Common myeloid progenitor, CD34-positive (primary cell): ENCODE data around the gene ZBTB16.

ENCODE experiments used
- CTCF ChIA-PET: fragments of 350-600 bp; sonication (Branson Sonifier 250); formaldehyde crosslinking; loops from one replicate; lab custom pipeline; 2021; ENCODE audit warnings: antibody characterized with exemption; lab: Charles Lee
- POLR2A ChIA-PET: fragments of 350-600 bp; sonication (Branson Sonifier 250); formaldehyde crosslinking; loops from one replicate; lab custom pipeline; 2021; ENCODE audit warnings: antibody characterized with exemption; lab: Charles Lee
- DNase-seq, 3 donors: peaks; one replicate each; pipeline versions ENCODE4 v3.0.0 to v3.0.0-alpha.2; 2013
- H3K27ac ChIP-seq, 2 experiments: 1 replicate in 1 of 2; 2 replicates in 1 of 2; pipeline ENCODE4 v1.7.0; 2013; ENCODE audit warnings: inconsistent platforms in 2 of 2, low read length in 2 of 2, mild to moderate bottlenecking in 2 of 2, low read depth in 1 of 2, moderate library complexity in 1 of 2; ENCODE audit not compliant: severe bottlenecking in 2 of 2, insufficient read depth in 1 of 2, poor library complexity in 1 of 2
- H3K27me3 ChIP-seq, 5 experiments: replicated peaks in 2 of 5; 1 replicate in 3 of 5; 2 replicates in 2 of 5; pipeline versions ENCODE4 v1.6.1 to v1.7.0; 2013; ENCODE audit warnings: low read length in 4 of 5, mild to moderate bottlenecking in 2 of 5, moderate library complexity in 2 of 5, inconsistent platforms in 1 of 5; ENCODE audit not compliant: insufficient read depth in 5 of 5, control insufficient read depth in 4 of 5
- H3K36me3 ChIP-seq, 4 experiments: 1 replicate in 2 of 4; 2 replicates in 2 of 4; pipeline versions ENCODE4 v1.6.1 to v1.7.0; 2013; ENCODE audit warnings: low read length in 3 of 4, control low read depth in 1 of 4, mild to moderate bottlenecking in 1 of 4; ENCODE audit not compliant: control insufficient read depth in 4 of 4, insufficient read depth in 4 of 4
- H3K4me1 ChIP-seq, 4 experiments: 1 replicate in 3 of 4; 2 replicates in 1 of 4; pipeline versions ENCODE4 v1.6.1 to v1.7.1; 2013; ENCODE audit warnings: low read length in 3 of 4, mild to moderate bottlenecking in 3 of 4, control low read depth in 1 of 4, inconsistent platforms in 1 of 4, moderate library complexity in 1 of 4; ENCODE audit not compliant: control insufficient read depth in 4 of 4, insufficient read depth in 4 of 4; ENCODE audit errors: control extremely low read depth in 1 of 4
- H3K4me3 ChIP-seq, 7 experiments: 1 replicate in 4 of 7; 2 replicates in 3 of 7; pipeline versions ENCODE4 v1.5.1 to v1.7.0; 2013; ENCODE audit warnings: mild to moderate bottlenecking in 7 of 7, low read length in 6 of 7, moderate library complexity in 6 of 7, inconsistent platforms in 2 of 7, low read depth in 2 of 7, control low read depth in 1 of 7; ENCODE audit not compliant: insufficient read depth in 4 of 7, control insufficient read depth in 1 of 7; ENCODE audit errors: extremely low read depth in 1 of 7
- H3K9me3 ChIP-seq, 5 experiments: 1 replicate in 4 of 5; 2 replicates in 1 of 5; pipeline versions ENCODE4 v1.6.1 to v1.7.1; 2013; ENCODE audit warnings: low read length in 4 of 5, mild to moderate bottlenecking in 2 of 5, inconsistent platforms in 1 of 5, low read depth in 1 of 5, moderate library complexity in 1 of 5; ENCODE audit not compliant: control insufficient read depth in 4 of 5, insufficient read depth in 2 of 5; ENCODE audit errors: control extremely low read depth in 1 of 5
- WGBS: methylation state at CpG from one replicate; pipeline ENCODE4 v1.1.5; 2013; ENCODE audit not compliant: insufficient coverage; 5-methylcytosine and 5-hydroxymethylcytosine counted together

The ZBTB16 gene

DNA sequence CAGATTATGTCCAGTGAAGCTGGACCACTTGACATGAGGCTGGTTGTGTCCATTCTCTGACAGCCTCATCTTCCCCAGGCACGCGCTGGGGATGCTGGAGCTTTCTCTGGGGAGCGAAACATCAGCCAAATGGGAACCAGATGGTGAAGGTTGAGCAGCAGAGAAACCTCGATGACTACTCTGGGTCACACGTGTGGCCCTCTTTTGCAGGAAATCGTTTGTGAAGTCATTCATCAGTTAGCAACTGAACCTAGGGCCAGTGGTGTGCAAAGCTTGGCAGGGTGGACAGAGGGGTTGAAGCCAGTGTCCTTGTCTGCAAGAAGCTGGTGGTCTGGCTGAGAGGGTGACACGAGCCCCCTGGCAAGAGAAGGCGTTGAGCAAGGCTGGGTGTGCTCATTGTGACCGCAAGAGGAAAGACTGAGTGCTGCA, 109.8 kb downstream of the ZBTB16 start:
- H3K27ac ChIP-seq: no peak overlapping the region
- H3K4me1 ChIP-seq: peaks cover 9 to 75% (median 72%) of the 10 kb centered on the region in 4 experiments
- ChIA-PET POLR2A (no interaction called here), CTCF (interaction anchor here (0.9 to 10.5 kb wide), 11 partner anchors 9 to 177 kb away, joined by 3 to 114 read pairs (median 5); partner anchors contain the start of gene ZBTB16)
- H3K36me3 ChIP-seq: no peaks in the 10 kb centered on the region
- 87% methylated on average over 9 of the region's 9 CpGs for WGBS
- DNase-seq: no peak
- no peaks in the 10 kb centered on the region for H3K9me3 ChIP-seq
- no peaks in the 10 kb centered on the region for H3K27me3 ChIP-seq
- no peak overlapping the region for H3K4me3 ChIP-seq

DNA sequence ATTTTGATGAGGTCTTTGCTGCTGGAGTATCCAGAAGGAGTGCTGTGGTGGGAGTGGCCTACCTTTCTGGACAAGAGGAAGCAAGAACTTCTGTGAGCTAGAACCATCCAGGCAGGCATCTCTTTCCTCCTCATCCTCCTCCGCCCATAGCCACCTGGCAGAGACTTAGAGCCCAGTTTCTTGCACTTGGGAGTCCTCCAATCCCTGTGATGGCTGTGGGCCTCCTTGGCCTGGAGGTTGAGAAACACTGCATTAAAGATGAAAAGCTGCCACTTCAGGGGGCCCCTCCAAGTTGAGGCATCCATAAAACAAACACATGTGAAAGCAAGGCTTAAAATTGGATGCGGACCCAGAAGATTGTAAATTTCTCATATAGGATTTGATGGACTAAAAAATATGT, 110.3 kb downstream of the ZBTB16 start:
- ChIA-PET CTCF (interaction anchor here (0.9 to 10.5 kb wide), 12 partner anchors 10 to 177 kb away, joined by 3 to 114 read pairs (median 4); partner anchors contain the start of gene ZBTB16), POLR2A (no interaction called here)
- H3K36me3 ChIP-seq: no peaks in the 10 kb centered on the region
- 100% methylated on average over 1 of the region's 2 CpGs for WGBS
- H3K9me3 ChIP-seq: no peaks in the 10 kb centered on the region
- H3K4me3 ChIP-seq: no peak overlapping the region
- no peaks in the 10 kb centered on the region for H3K27me3 ChIP-seq
- no peak for DNase-seq
- H3K27ac ChIP-seq: no peak overlapping the region
- H3K4me1 ChIP-seq: peaks cover 9 to 72% (median 68%) of the 10 kb centered on the region in 4 experiments

DNA sequence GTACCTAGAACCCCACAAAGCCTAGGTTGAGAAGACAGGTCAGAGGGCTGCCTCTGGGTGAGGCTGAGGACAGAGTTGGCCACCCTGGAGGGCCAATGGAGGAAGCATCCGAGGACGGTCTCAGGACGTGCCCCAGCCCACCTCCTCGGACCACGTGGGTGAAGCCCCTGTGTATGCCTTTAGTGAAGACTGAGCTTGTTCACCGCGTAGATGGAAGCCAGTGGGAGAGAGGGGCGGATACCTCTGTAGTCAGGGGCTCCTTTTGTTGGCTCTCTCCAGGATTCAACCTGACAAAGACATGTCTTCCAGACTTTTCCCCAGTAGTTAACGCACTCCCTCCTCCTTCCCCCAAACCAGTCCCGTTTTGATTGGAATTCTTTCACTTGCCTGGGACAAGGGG, 110.7 kb downstream of the ZBTB16 start:
- Histone ChIP-seq H3K27me3 (no peaks in the 10 kb centered on the region), H3K36me3 (no peaks in the 10 kb centered on the region), H3K4me1 (peaks cover 9 to 72% (median 67%) of the 10 kb centered on the region in 4 experiments), H3K27ac (no peak overlapping the region), H3K4me3 (no peak overlapping the region), H3K9me3 (no peaks in the 10 kb centered on the region)
- no peak for DNase-seq
- 98% methylated on average over 7 of the region's 10 CpGs for WGBS
- ChIA-PET POLR2A (no interaction called here), CTCF (interaction anchor here (0.6 to 10.5 kb wide), 13 partner anchors 10 to 274 kb away, joined by 3 to 114 read pairs (median 4); no protein-coding TSS in a partner anchor)

DNA sequence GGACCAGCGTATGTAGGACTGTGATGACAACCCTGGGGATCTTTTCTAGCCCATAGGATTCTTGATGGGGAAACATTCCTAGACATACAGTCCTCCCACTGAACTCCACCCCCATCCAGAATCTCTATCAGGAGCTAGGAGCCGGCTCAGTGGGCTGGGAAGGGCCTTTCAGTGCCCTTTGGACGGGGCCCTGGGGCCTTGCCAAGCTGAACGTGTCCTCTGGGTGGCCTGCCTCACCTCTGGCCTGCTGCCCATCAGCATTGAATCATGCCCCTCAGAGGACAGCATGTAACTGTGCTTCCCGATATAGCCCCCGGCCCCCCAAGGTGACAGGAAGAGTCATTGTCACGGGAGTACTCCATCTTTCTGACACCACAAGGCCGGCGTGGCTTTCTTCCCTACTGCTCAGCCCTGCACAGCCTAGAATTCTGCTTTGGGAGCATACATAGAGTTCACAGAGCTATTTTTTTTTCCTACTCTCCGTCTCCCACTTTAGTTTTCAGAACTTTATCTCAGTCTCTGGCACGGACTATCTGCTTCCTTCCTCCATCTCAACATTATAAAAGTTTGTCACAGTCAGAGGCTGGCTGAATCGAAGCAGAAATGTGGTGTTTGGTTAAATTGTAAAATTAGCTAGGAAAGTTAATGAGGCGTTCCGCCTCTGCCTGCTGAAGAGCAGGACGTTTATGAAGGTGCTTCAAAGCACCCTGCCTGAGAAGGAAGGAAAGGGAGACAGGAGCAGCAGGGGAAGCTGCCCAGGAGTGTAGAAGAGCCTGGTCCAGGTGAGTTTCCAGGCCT, 111.9 kb downstream of the ZBTB16 start:
- Histone ChIP-seq H3K36me3 (no peaks in the 10 kb centered on the region), H3K27ac (no peak overlapping the region), H3K4me3 (no peak overlapping the region), H3K27me3 (no peaks in the 10 kb centered on the region), H3K9me3 (no peaks in the 10 kb centered on the region), H3K4me1 (peaks cover 9 to 62% (median 57%) of the 10 kb centered on the region in 4 experiments)
- CTCF ChIA-PET: interaction anchor here (0.9 to 10.5 kb wide), 8 partner anchors 12 to 135 kb away, joined by 3 to 114 read pairs (median 4); no protein-coding TSS in a partner anchor
- DNase-seq: peak in 1 of 3 donors; percentile 46
- POLR2A ChIA-PET: interaction anchor here (0.7 to 1.5 kb wide), 4 partner anchors 8 to 89 kb away, joined by 3 to 8 read pairs (median 5); no protein-coding TSS in a partner anchor
- WGBS: 19% methylated on average over 12 of the region's 15 CpGs

DNA sequence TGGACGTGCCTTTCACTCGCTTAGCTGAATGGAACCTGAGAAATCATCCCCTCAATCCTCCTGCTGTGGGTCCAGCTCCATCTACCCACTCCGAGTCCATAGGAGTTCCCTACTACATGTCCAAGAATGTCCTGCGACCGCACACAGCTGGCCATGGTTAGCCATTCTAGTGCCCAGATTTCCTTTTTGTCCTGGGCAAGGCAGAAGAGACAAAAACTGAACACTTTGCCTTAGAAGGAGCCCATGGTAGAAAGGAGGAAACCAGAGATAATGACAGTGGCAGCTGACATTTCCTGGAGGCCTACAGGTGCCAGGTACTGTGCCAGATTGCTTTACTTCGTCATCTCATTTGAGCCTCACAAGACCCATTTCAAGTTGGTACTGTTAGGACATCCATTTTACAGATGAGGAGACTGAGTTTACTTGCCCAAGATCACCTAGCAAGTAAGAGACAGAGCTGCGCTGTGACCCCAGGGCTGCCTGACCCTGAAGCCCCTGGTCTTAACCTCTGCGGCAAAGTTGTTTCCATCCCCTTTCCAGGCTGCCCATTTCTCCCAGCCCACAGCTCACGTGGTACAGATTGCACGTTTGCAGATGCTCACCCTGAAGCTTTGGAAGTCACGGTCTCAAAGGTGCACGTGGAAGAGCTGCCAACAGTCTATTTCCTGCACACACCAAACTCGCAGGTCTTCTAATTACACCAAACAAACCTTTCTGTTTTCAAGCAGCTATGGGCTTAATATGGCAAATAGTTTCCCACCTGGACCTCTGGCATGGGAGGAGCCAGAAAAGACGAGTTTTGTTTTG, 112.7 kb downstream of the ZBTB16 start:
- Histone ChIP-seq H3K9me3 (no peaks in the 10 kb centered on the region), H3K27ac (no peak overlapping the region), H3K4me3 (no peak overlapping the region), H3K27me3 (no peaks in the 10 kb centered on the region), H3K36me3 (no peaks in the 10 kb centered on the region), H3K4me1 (peaks cover 9 to 54% (median 50%) of the 10 kb centered on the region in 4 experiments)
- ChIA-PET CTCF (interaction anchor here (0.9 to 10.5 kb wide), 7 partner anchors 11 to 136 kb away, joined by 3 to 114 read pairs (median 5); no protein-coding TSS in a partner anchor), POLR2A (interaction anchor here (0.7 to 1.5 kb wide), 3 partner anchors 9 to 90 kb away, joined by 3 to 8 read pairs (median 6); no protein-coding TSS in a partner anchor)
- WGBS: 83% methylated on average over 10 of the region's 14 CpGs
- DNase-seq: no peak

DNA sequence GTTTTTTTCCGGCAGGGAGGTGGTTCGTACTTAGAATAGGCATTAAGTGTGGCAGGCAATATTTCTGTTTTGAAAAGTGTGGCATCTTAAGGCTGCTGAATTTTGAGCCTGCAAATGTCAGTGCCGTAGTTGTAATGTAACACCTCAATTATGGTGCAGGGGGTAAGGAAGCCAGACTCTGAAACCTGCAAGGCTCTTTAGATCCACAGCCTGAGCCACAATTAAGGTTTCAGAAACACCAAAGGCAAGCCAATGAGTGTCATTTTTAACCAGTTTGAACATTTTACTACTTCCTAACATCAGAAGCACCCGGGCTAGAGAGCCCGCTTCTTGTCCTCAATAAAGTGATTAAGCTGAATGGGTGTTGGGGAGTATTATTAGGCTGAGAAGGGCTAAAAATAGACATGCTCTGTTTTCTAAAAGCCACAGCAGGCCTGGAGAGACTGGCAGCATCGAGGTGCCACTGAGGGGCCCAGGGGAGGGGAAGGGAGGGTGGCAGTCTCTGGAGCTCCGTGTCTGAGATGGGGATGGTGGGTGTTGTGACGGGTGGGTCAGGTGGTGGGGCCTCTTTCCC, 113.4 kb downstream of the ZBTB16 start:
- DNase-seq: no peak
- 73% methylated on average over 7 of the region's 8 CpGs for WGBS
- Histone ChIP-seq H3K4me3 (no peak overlapping the region), H3K27me3 (no peaks in the 10 kb centered on the region), H3K36me3 (no peaks in the 10 kb centered on the region), H3K27ac (no peak overlapping the region), H3K4me1 (peaks cover 4 to 47% (median 43%) of the 10 kb centered on the region in 4 experiments), H3K9me3 (no peaks in the 10 kb centered on the region)
- ChIA-PET POLR2A (interaction anchor here (1.5 kb wide), 1 partner anchor 8 kb away, joined by 6 read pairs; no protein-coding TSS in a partner anchor), CTCF (interaction anchor here (0.9 to 10.5 kb wide), 5 partner anchors 10 to 137 kb away, joined by 3 to 114 read pairs (median 7); no protein-coding TSS in a partner anchor)
